Measurements from ENCODE around the gene KLHDC7B. TPM values are rescaled to one million over a fixed set of nuclear protein-coding genes. Genes with fewer than 3 reads are reported as not detected.

The KLHDC7B gene
- total and polyA plus RNA-seq, 2 of the 13 experiments (the other 11 are each of a cell fraction or from before 2014, with no cell fraction given), result 0.11 TPM; not detected in 1

DNA sequence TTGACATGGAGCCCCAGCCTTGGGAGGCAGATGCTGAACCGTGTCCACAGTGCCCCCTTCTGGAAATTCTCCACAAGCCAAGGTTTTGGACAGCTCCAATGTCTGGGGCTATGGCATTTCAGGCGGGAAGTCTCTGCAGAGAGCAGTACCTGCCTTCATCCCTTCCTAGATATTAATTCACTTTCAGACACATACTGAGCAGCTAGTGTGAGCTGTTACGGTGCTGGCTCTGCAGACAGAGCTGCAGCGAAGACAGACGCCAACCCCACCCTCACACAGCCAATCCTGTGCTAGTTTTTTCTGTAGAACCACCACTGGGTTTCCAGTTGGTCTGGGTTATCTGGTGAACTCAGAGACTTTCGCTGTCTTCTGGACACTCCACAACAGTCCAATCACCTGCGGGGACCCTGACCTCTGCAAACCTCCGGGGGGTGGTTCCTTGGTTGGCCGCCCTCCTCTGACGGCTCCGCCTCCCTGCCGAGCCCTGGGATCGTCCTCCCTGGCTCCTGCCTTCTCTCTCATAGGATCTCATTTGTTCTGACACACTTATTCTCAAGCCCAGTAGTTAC, 47.3 kb upstream of the KLHDC7B start:
- peaks cover 32% of the 10 kb centered on the region for H3K4me1 ChIP-seq (ENCODE audit: insufficient read depth, low read length)
- intact Hi-C loops (cut with micrococcal nuclease; ENCODE audit: unreplicated experiment) (loop anchor here (5.0 kb wide), 1 partner anchor 256 kb away; no protein-coding TSS in a partner anchor), in situ Hi-C loops (cut with HindIII; ENCODE audit: extremely low pct_ligation_motif_present, low pct_unique_long_range_greater_than_20kb) (no loop called here)
- ATAC-seq (peak; percentile 93), FAIRE-seq (peak; percentile 90), DNase-seq (ENCODE audit: low spot score) (peak; percentile 80)
- H4K20me1 ChIP-seq (ENCODE audit: insufficient read depth, low read length), result no peaks in the 10 kb centered on the region
- no peak overlapping the region for H2AFZ ChIP-seq (ENCODE audit: low read length)
- no peak overlapping the region for H3K9ac ChIP-seq (ENCODE audit: insufficient read depth, low read depth, low read length)
- no peaks in the 10 kb centered on the region for H3K9me3 ChIP-seq (ENCODE audit: low read length)
- H3K27ac ChIP-seq (ENCODE audit: extremely low read length, insufficient read depth, low read length), result peak overlapping the region; percentile 61
- no peaks in the 10 kb centered on the region for H3K36me3 ChIP-seq (replicated peaks in 1 of 2; ENCODE audit: control insufficient read depth in 1 of 2, insufficient read depth in 2 of 2, low read length in 2 of 2)
- peak overlapping the region in 1 of 3 experiments; percentile 33; a peak in 2 of 6 replicates for H3K4me3 ChIP-seq (replicated peaks in 1 of 3; ENCODE audit: insufficient read depth in 1 of 3, low read depth in 2 of 3, low read length in 3 of 3)
- peak overlapping the region; percentile 62 for H3K4me2 ChIP-seq (ENCODE audit: low read depth, low read length)
- WGBS (ENCODE audit: low lambda C conversion rate), result under 1% methylated on average over 12 of the region's 13 CpGs
- ChIA-PET CTCF (ENCODE audit: low intra/inter-chr PET ratio, low total read pairs) (interaction anchor here (0.9 to 1.4 kb wide), 4 partner anchors 13 to 247 kb away, joined by 3 to 6 read pairs (median 4); no protein-coding TSS in a partner anchor), POLR2A (interaction anchor here (0.7 to 3.3 kb wide), 7 partner anchors 9 to 256 kb away, joined by 3 to 15 read pairs (median 5); partner anchors contain the start of genes ADM2, LMF2, MIOX and NCAPH2)
- no TSS peak for BruUV-seq (replicated peaks)
- no peaks in the 10 kb centered on the region for H3K79me2 ChIP-seq (ENCODE audit: insufficient read depth, low read length)
- no peaks in the 10 kb centered on the region for H3K27me3 ChIP-seq (ENCODE audit: control insufficient read depth in 1 of 2, insufficient read depth in 2 of 2, low read length in 2 of 2)
- TF ChIP-seq TBP (CRISPR knock-in tag; IDR thresholded peaks at IDR 0.05) (no peak), RXRB (CRISPR knock-in tag; IDR thresholded peaks at IDR 0.05; ENCODE audit: borderline replicate concordance) (0 out of 2 replicates have a peak, but pooled peaks have one; percentile 19), NR2F6 (IDR thresholded peaks at IDR 0.05) (peak; percentile 73), NR2F6 (CRISPR knock-in tag; IDR thresholded peaks at IDR 0.05) (peak; percentile 75), DDIT3 (CRISPR knock-in tag; IDR thresholded peaks at IDR 0.05) (no peak), STAG1 (CRISPR knock-in tag; IDR thresholded peaks at IDR 0.05) (peak; percentile 81), HMGXB4 (CRISPR knock-in tag; IDR thresholded peaks at IDR 0.05; ENCODE audit: borderline replicate concordance in 1 of 2, low read depth in 1 of 2) (peak; percentile 74 to 84), ZNF605 (CRISPR knock-in tag; IDR thresholded peaks at IDR 0.05) (0 out of 2 replicates have a peak, but pooled peaks have one; percentile 58), MED1 (CRISPR knock-in tag; IDR thresholded peaks at IDR 0.05) (peak; percentile 45; the same call in 1 of the 2 replicates), NR0B2 (CRISPR knock-in tag; IDR thresholded peaks at IDR 0.05) (no peak)
- TF ChIP-seq, protein P1, sequence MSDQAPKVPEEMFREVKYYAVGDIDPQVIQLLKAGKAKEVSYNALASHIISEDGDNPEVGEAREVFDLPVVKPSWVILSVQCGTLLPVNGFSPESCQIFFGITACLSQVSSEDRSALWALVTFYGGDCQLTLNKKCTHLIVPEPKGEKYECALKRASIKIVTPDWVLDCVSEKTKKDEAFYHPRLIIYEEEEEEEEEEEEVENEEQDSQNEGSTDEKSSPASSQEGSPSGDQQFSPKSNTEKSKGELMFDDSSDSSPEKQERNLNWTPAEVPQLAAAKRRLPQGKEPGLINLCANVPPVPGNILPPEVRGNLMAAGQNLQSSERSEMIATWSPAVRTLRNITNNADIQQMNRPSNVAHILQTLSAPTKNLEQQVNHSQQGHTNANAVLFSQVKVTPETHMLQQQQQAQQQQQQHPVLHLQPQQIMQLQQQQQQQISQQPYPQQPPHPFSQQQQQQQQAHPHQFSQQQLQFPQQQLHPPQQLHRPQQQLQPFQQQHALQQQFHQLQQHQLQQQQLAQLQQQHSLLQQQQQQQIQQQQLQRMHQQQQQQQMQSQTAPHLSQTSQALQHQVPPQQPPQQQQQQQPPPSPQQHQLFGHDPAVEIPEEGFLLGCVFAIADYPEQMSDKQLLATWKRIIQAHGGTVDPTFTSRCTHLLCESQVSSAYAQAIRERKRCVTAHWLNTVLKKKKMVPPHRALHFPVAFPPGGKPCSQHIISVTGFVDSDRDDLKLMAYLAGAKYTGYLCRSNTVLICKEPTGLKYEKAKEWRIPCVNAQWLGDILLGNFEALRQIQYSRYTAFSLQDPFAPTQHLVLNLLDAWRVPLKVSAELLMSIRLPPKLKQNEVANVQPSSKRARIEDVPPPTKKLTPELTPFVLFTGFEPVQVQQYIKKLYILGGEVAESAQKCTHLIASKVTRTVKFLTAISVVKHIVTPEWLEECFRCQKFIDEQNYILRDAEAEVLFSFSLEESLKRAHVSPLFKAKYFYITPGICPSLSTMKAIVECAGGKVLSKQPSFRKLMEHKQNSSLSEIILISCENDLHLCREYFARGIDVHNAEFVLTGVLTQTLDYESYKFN (CRISPR knock-in tag; conservative IDR thresholded peaks at IDR 0.05), result peak; percentile 51
- TF ChIP-seq, protein P2, sequence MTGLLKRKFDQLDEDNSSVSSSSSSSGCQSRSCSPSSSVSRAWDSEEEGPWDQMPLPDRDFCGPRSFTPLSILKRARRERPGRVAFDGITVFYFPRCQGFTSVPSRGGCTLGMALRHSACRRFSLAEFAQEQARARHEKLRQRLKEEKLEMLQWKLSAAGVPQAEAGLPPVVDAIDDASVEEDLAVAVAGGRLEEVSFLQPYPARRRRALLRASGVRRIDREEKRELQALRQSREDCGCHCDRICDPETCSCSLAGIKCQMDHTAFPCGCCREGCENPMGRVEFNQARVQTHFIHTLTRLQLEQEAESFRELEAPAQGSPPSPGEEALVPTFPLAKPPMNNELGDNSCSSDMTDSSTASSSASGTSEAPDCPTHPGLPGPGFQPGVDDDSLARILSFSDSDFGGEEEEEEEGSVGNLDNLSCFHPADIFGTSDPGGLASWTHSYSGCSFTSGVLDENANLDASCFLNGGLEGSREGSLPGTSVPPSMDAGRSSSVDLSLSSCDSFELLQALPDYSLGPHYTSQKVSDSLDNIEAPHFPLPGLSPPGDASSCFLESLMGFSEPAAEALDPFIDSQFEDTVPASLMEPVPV (CRISPR knock-in tag; IDR thresholded peaks at IDR 0.05), result 0 out of 2 replicates have a peak, but pooled peaks have one; percentile 30
